MM.1S (cell line): ENCODE measurements around the gene DLG4.

Experiments used
- EZH2 ChIP-seq: fragments of 300-600 bp; sonication (generic); optimal IDR thresholded peaks from 2 replicates; pipeline ENCODE3; 2017; ENCODE audit warnings: low read depth, mild to moderate bottlenecking, antibody characterized with exemption, low read length, mixed read lengths
- EZH2phosphoT487 ChIP-seq: fragments of 300-600 bp; sonication (generic); IDR thresholded peaks from 2 replicates; pipeline ENCODE4 v1.6.1; 2018; ENCODE audit warnings: antibody characterized with exemption, low read length
- TF ChIP-seq, protein P1 (sequence below): fragments of 300-600 bp; sonication (generic); IDR thresholded peaks from 2 replicates; pipeline ENCODE4 v1.5.1; 2016; ENCODE audit warnings: antibody characterized with exemption, low read length, mixed read lengths

DNA sequence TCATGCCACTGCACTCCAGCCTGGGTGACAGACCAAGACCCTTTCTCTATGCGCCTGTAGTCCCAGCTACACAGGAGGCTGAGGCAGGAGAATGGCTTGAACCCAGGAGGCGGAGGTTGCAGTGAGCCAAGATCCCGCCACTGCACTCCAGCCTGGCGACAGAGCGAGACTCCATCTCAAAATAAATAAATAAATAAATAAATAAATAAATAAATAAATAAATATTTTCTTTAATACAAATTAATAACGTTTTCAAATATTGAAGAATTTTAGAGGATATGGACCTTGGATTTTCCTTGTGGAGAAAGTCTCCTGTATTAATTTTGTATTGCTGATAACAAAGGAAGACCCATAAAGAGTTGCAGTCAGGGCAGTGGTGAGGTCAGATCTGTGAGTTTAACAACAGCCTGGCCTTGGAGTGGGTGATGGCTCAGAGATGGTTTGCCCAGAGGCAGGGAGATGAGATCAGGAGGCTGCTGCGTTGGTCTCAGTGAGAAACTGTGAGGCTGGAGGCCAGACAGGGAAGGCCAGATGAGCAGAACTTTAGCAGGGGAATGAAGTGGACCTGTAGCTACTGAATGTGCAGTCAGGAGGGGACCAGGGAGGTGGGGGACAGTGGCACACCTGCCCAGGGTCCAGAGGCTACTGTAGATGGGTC lies 36.1 kb downstream of the DLG4 start:
- TF ChIP-seq, protein P1, sequence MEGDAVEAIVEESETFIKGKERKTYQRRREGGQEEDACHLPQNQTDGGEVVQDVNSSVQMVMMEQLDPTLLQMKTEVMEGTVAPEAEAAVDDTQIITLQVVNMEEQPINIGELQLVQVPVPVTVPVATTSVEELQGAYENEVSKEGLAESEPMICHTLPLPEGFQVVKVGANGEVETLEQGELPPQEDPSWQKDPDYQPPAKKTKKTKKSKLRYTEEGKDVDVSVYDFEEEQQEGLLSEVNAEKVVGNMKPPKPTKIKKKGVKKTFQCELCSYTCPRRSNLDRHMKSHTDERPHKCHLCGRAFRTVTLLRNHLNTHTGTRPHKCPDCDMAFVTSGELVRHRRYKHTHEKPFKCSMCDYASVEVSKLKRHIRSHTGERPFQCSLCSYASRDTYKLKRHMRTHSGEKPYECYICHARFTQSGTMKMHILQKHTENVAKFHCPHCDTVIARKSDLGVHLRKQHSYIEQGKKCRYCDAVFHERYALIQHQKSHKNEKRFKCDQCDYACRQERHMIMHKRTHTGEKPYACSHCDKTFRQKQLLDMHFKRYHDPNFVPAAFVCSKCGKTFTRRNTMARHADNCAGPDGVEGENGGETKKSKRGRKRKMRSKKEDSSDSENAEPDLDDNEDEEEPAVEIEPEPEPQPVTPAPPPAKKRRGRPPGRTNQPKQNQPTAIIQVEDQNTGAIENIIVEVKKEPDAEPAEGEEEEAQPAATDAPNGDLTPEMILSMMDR = no peak
- no peak for TF ChIP-seq EZH2
- no peak for TF ChIP-seq EZH2phosphoT487
